Brain microvascular endothelial cell (primary cell): ENCODE measurements around the gene ERP44.

Source experiments
- DNase-seq: peaks from one replicate; pipeline ENCODE4 v3.0.0-alpha.2; 2020
- H3K27ac ChIP-seq: fragments of 250-450 bp; sonication (Bioruptor Pico); 2 replicates; pipeline ENCODE4 v1.5.1; 2020; ENCODE audit warnings: mild to moderate bottlenecking, moderate library complexity
- H3K27me3 ChIP-seq: fragments of 250-450 bp; sonication (Bioruptor Pico); replicated peaks from 2 replicates; pipeline ENCODE4 v1.5.1; 2020; ENCODE audit warnings: mild to moderate bottlenecking
- H3K36me3 ChIP-seq: fragments of 250-450 bp; sonication (Bioruptor Pico); replicated peaks from 2 replicates; pipeline ENCODE4 v1.5.1; 2020; ENCODE audit warnings: mild to moderate bottlenecking
- H3K4me3 ChIP-seq: 2 replicates; pipeline ENCODE4 v1.5.1; 2011; ENCODE audit warnings: low read depth, mild to moderate bottlenecking, control low read depth, low read length, moderate library complexity
- in situ Hi-C: cut with HindIII; loops from 2 replicates; pipeline ENCODE4 v1.10.0; 2017; ENCODE audit warnings: low sequenced_read_pairs, low pct_ligation_motif_present
- TF ChIP-seq, protein P1 (sequence below): IDR thresholded peaks from 2 replicates; pipeline ENCODE4 v1.5.1; 2011; ENCODE audit warnings: low read depth, mild to moderate bottlenecking, moderate library complexity, low read length, control low read depth, inconsistent platforms; ENCODE audit errors: missing control alignments

The ERP44 gene

DNA sequence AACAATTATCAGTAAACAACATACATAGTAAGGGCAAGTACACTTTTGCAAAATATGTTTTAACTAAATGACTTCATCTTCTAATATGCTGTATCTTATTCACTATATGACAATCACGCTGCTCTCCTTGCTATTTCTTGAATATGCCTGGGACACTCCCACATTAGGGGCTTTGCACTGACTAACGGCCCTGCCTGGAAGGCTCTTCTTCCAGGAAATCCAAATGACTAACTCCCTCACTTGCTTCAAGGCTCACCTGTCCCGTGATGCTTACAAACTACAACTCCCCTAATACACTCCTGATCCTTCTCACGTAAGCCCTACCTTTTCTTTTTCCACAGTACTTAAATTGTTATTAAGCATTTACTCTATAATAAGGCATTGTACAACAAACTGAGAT is 10.6 kb downstream of the ERP44 start:
- no peak for DNase-seq
- Histone ChIP-seq H3K27me3 (peaks cover 5% of the 10 kb centered on the region), H3K27ac (no peak overlapping the region), H3K36me3 (no peaks in the 10 kb centered on the region), H3K4me3 (no peak overlapping the region)
- in situ Hi-C loops = no loop called here
- TF ChIP-seq, protein P1, sequence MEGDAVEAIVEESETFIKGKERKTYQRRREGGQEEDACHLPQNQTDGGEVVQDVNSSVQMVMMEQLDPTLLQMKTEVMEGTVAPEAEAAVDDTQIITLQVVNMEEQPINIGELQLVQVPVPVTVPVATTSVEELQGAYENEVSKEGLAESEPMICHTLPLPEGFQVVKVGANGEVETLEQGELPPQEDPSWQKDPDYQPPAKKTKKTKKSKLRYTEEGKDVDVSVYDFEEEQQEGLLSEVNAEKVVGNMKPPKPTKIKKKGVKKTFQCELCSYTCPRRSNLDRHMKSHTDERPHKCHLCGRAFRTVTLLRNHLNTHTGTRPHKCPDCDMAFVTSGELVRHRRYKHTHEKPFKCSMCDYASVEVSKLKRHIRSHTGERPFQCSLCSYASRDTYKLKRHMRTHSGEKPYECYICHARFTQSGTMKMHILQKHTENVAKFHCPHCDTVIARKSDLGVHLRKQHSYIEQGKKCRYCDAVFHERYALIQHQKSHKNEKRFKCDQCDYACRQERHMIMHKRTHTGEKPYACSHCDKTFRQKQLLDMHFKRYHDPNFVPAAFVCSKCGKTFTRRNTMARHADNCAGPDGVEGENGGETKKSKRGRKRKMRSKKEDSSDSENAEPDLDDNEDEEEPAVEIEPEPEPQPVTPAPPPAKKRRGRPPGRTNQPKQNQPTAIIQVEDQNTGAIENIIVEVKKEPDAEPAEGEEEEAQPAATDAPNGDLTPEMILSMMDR = no peak

DNA sequence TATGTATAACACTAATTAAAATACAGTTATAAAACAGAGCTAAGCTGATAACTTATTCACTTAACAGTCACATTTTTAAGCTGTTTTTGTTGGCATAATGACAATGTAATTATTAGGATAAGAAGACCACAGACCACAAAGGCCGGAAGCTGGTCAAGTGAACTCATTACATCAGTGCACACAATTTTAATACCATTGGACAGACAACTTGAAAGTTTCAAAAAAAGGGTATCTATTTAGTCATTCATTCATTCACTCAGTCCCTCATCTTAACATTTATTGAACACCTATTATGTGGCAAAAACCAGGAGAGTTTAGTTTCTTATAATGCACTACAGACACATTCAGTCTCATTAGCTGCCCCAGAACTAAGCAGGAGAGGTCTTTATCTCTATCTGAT is 11.6 kb downstream of the ERP44 start:
- no peak overlapping the region for H3K27ac ChIP-seq
- TF ChIP-seq, protein P1 = no peak
- in situ Hi-C loops = no loop called here
- H3K27me3 ChIP-seq = peaks cover 5% of the 10 kb centered on the region
- H3K36me3 ChIP-seq = no peaks in the 10 kb centered on the region
- H3K4me3 ChIP-seq = no peak overlapping the region
- peak; percentile 79 for DNase-seq

DNA sequence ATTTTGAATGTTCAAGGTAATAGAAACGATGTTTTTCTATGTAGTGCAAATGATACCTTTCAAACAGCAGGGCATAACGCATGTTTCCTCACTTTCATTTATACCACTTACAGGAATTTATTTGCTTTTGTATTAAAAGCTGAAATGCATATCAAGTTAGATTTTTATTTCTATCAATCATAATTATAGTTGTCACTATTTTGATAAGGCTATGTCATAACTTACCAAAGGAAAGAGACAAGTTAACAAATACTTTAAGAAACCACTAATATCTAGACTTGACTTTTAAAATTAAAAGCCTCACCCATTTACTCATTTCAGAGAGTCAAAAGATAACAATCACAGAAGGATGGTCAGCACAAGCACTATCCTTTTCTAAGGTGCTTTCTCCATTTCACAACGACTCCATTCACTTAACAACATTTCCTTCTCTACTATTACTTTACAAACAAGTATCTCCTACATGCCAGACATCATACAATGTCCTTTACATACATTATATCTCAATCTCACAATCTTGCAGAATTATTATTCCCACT is 12.6 kb downstream of the ERP44 start:
- Histone ChIP-seq H3K4me3 (no peak overlapping the region), H3K27me3 (peaks cover 5% of the 10 kb centered on the region), H3K36me3 (no peaks in the 10 kb centered on the region), H3K27ac (no peak overlapping the region)
- no peak for DNase-seq
- in situ Hi-C loops = no loop called here
- TF ChIP-seq, protein P1 = no peak

DNA sequence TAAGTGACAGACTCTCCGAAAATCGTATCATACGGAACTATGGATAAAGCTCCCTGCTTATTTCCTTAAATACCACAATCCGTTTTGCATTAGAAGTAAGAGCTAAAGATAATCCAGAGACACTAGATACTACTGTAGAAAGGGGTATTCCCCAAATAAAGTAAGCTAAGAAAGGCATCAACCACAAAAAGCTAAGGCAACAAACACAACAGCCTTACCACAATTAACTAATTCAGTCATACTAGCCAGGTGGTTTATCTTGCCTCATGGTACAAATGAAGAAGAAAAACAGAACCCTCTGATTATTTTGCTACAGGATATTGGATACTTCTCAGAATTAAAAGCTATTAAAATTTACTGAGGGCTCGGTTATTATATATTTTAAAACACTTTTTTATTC is 14.1 kb downstream of the ERP44 start:
- H3K36me3 ChIP-seq = no peaks in the 10 kb centered on the region
- DNase-seq = no peak
- H3K4me3 ChIP-seq = no peak overlapping the region
- peaks cover 5% of the 10 kb centered on the region for H3K27me3 ChIP-seq
- TF ChIP-seq, protein P1 = no peak
- no peak overlapping the region for H3K27ac ChIP-seq
- in situ Hi-C loops = no loop called here

DNA sequence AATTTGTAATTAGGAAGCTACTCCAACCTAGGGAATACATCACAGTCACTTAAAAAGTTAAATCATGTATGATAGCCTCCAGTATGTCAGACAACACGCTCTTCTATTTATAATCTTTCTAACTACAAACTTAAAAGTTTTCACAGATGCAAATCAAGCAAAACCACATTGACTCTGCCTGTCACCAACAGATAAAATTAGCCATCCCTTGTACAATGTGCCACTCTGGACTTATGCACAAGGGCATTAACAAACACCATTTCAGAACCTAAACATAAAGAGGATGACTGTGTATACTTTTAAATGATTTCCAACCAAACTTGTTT is 14.7 kb downstream of the ERP44 start:
- Histone ChIP-seq H3K27ac (no peak overlapping the region), H3K27me3 (peaks cover 5% of the 10 kb centered on the region), H3K4me3 (no peak overlapping the region), H3K36me3 (no peaks in the 10 kb centered on the region)
- DNase-seq = no peak
- in situ Hi-C loops = no loop called here
- TF ChIP-seq, protein P1 = no peak

DNA sequence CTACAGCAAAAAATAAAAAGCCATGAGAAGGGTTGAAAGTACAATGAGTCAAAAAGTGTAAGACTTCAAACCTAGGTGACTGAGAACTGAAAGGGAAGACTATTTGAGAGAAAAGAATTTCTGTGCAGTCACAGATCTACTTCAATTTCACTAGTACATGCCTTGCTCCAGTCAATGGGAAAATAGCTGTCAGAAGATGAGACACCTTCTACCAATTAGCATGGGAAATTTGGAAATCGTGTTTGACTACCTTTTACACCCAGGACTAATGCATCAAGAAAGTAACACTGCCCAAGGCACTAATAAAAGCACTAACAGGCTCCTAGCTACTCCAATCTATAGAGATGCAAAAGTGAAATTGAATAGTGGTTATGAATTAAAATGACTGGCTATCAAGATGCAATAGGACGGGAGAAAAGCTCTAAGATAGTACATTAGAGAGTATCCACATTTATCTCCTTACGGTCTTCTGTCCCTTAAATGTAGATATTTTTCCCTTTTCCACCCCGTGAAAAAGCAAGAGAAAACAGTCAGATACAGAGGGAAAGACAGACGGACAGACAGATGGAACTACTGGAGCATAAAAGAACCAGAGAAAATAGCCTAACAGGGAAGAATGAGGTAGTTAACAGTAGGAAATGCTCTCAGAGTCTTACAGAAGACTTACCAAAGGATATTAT is 15.2 kb downstream of the ERP44 start:
- Histone ChIP-seq H3K27ac (no peak overlapping the region), H3K4me3 (no peak overlapping the region), H3K27me3 (peaks cover 5% of the 10 kb centered on the region), H3K36me3 (no peaks in the 10 kb centered on the region)
- DNase-seq = no peak
- TF ChIP-seq, protein P1 = no peak
- in situ Hi-C loops = no loop called here
